Activated T-cell treated with anti-CD3 and anti-CD28 coated beads for 1 hour (primary cell): ENCODE data around the gene HAVCR2.
"Not testable (repeated sequence)": the region's sequence is repeated elsewhere in the genome, so short reads cannot be mapped to it uniquely, and the experiment has no call there.

Experiments
- DNase-seq: peaks from one replicate; pipeline ENCODE4 v3.0.0-alpha.2; 2020; ENCODE audit warnings: low read depth

HAVCR2 gene

GRCh38 chr5:157088342-157088990, 20.4 kb downstream of the HAVCR2 start:
- no peak for DNase-seq

- no peak for DNase-seq
These were observed 22.0 kb downstream of the HAVCR2 start for GRCh38 chr5:157086751-157087359.

GRCh38 chr5:157085930-157086329, 22.9 kb downstream of the HAVCR2 start:
- DNase-seq: no peak

GRCh38 chr5:157080286-157080685, 28.6 kb downstream of the HAVCR2 start:
- DNase-seq: no peak

GRCh38 chr5:157076558-157076957, 32.3 kb downstream of the HAVCR2 start:
- no peak for DNase-seq

GRCh38 chr5:157072508-157072907, 36.3 kb downstream of the HAVCR2 start:
- no peak for DNase-seq

- DNase-seq: no peak
These were observed 38.9 kb downstream of the HAVCR2 start for GRCh38 chr5:157069949-157070348.

- DNase-seq: no peak
These were observed 40.1 kb downstream of the HAVCR2 start for GRCh38 chr5:157068785-157069184.

- no peak for DNase-seq
These were observed 40.5 kb downstream of the HAVCR2 start for GRCh38 chr5:157068339-157068738.

GRCh38 chr5:157067005-157067404, 41.8 kb downstream of the HAVCR2 start:
- no peak for DNase-seq

- DNase-seq: no peak
These were observed 42.8 kb downstream of the HAVCR2 start for GRCh38 chr5:157066080-157066479.

GRCh38 chr5:157063776-157064430, 44.9 kb downstream of the HAVCR2 start:
- DNase-seq: no peak

- no peak for DNase-seq
These were observed 49.0 kb downstream of the HAVCR2 start for GRCh38 chr5:157059891-157060290.

- DNase-seq: no peak
These were observed 49.7 kb downstream of the HAVCR2 start, which contains the start of gene HAVCR1 for GRCh38 chr5:157059093-157059539. Gene HAVCR1, minus strand, starts transcription at chr5:157059116. Its CDS starts 1,173 bp downstream, at chr5:157057943.

GRCh38 chr5:157057459-157058370, 51.1 kb downstream of the HAVCR2 start:
- DNase-seq: no peak

GRCh38 chr5:157056848-157057247, 52.0 kb downstream of the HAVCR2 start:
- not testable (repeated sequence) for DNase-seq

- DNase-seq: no peak
These were observed 57.1 kb downstream of the HAVCR2 start for GRCh38 chr5:157051604-157052245.

- DNase-seq: no peak
These were observed 58.8 kb downstream of the HAVCR2 start for GRCh38 chr5:157050050-157050449.

GRCh38 chr5:157049605-157050004, 59.2 kb downstream of the HAVCR2 start:
- no peak for DNase-seq

- DNase-seq: no peak
These were observed 60.9 kb downstream of the HAVCR2 start for GRCh38 chr5:157047898-157048297.

- not testable (repeated sequence) for DNase-seq
These were observed 61.8 kb downstream of the HAVCR2 start for GRCh38 chr5:157047016-157047415.

- no peak for DNase-seq
These were observed 62.8 kb downstream of the HAVCR2 start for GRCh38 chr5:157046041-157046440.
